HepG2 (cell line): ENCODE measurements around the gene RCBTB1. TPM values are rescaled to one million over a fixed set of nuclear protein-coding genes. Genes with fewer than 3 reads are reported as not detected.
A peak's percentile ranks its signal among the peaks of the same experiment; 100 is the strongest.

Experiments
- ATAC-seq: fragments of 200-7000 bp; cut with Tn5 transposase; 3 replicates; pipeline ENCODE4 v1.9.1; 2020; ENCODE audit warnings: mild to moderate bottlenecking, moderate library complexity
- BruUV-seq: library from RNA; stranded (reverse); fragments of 400-500 nt; replicated peaks from 2 replicates; lab custom pipeline; 2021; lab: Mats Ljungman, UMichigan
- CTCF ChIA-PET: fragments of 300-600 bp; formaldehyde crosslinking; extraction: SDS; loops from one replicate; lab custom pipeline; 2021; ENCODE audit warnings: low total read pairs, inconsistent platforms, low intra/inter-chr PET ratio; lab: Yijun Ruan, JAX
- POLR2A ChIA-PET: fragments of 350-600 bp; sonication (Branson Sonifier 250); formaldehyde crosslinking; loops from one replicate; lab custom pipeline; 2020; ENCODE audit warnings: antibody characterized with exemption, inconsistent platforms; lab: Yijun Ruan, JAX
- DNase-seq: peaks from one replicate; pipeline ENCODE4 v3.0.0-alpha.2; 2015; ENCODE audit warnings: low spot score
- FAIRE-seq: peaks from 3 replicates; lab custom pipeline; 2011; peaks lifted over from hg19 to GRCh38; lab: Jason Lieb, UNC
- H2AFZ ChIP-seq: one replicate; pipeline ENCODE4 v1.6.1; 2011; ENCODE audit warnings: low read length, inconsistent platforms
- H3K27ac ChIP-seq: fragments of 300-600 bp; 3 replicates; pipeline ENCODE4 v1.8.0; 2011; ENCODE audit warnings: mixed run types, mild to moderate bottlenecking, mixed read lengths, low read length, inconsistent platforms; ENCODE audit not compliant: insufficient read depth; ENCODE audit errors: extremely low read length
- H3K27me3 ChIP-seq, 2 experiments: fragments of 200-600 bp in 1 of 2; 2 replicates in 1 of 2; 3 replicates in 1 of 2; pipeline versions ENCODE4 v1.6.0 to v1.8.0; 2011; ENCODE audit warnings: low read length in 2 of 2, mild to moderate bottlenecking in 2 of 2, moderate library complexity in 2 of 2, inconsistent platforms in 1 of 2; ENCODE audit not compliant: insufficient read depth in 2 of 2, control insufficient read depth in 1 of 2
- H3K36me3 ChIP-seq, 2 experiments: fragments of 200-600 bp in 1 of 2; replicated peaks in 1 of 2; 2 replicates in 1 of 2; 3 replicates in 1 of 2; pipeline versions ENCODE4 v1.5.1 to v1.8.0; 2011; ENCODE audit warnings: low read length in 2 of 2, inconsistent platforms in 1 of 2; ENCODE audit not compliant: insufficient read depth in 2 of 2, control insufficient read depth in 1 of 2
- H3K4me1 ChIP-seq: 2 replicates; pipeline ENCODE4 v1.5.1; 2012; ENCODE audit warnings: low read length, inconsistent platforms; ENCODE audit not compliant: insufficient read depth
- H3K4me2 ChIP-seq: 2 replicates; pipeline ENCODE4 v1.6.0; 2011; ENCODE audit warnings: low read depth, low read length, inconsistent platforms
- H3K4me3 ChIP-seq, 3 experiments: fragments of 200-600 bp in 1 of 3; sonication (generic), shearing (Covaris generic) in 1 of 3; replicated peaks in 1 of 3; 2 replicates each; pipeline ENCODE4 v1.5.1; 2011 to 2016; ENCODE audit warnings: low read length in 3 of 3, inconsistent platforms in 2 of 3, low read depth in 2 of 3, mild to moderate bottlenecking in 2 of 3, control low read depth in 1 of 3, mixed read lengths in 1 of 3; ENCODE audit not compliant: insufficient read depth in 1 of 3
- H3K79me2 ChIP-seq: one replicate; pipeline ENCODE4 v1.6.1; 2011; ENCODE audit warnings: low read length, inconsistent platforms; ENCODE audit not compliant: insufficient read depth
- H3K9ac ChIP-seq: 2 replicates; pipeline ENCODE4 v1.6.0; 2011; ENCODE audit warnings: mild to moderate bottlenecking, low read depth, low read length, inconsistent platforms; ENCODE audit not compliant: insufficient read depth
- H3K9me3 ChIP-seq: 2 replicates; pipeline ENCODE4 v1.5.1; 2012; ENCODE audit warnings: mild to moderate bottlenecking, low read length
- H4K20me1 ChIP-seq: 2 replicates; pipeline ENCODE4 v1.6.0; 2011; ENCODE audit warnings: inconsistent platforms, mild to moderate bottlenecking, low read length, moderate library complexity; ENCODE audit not compliant: insufficient read depth
- ATF7-NPFF ChIP-seq: sonication (generic); formaldehyde crosslinking; IDR thresholded peaks from 2 replicates; pipeline ENCODE4 v1.8.1; 2023; ENCODE audit warnings: mild to moderate bottlenecking, low read depth, missing genetic modification reagents, moderate library complexity
- BRD4 ChIP-seq: sonication (generic); formaldehyde crosslinking; IDR thresholded peaks from 2 replicates; pipeline ENCODE4 v1.4.0; 2020; ENCODE audit warnings: missing genetic modification reagents
- CEBPZ ChIP-seq: IDR thresholded peaks from 2 replicates; pipeline ENCODE4 v1.6.1; 2012; ENCODE audit warnings: low read length, improper control_type of control experiment
- FOXO4 ChIP-seq: sonication (generic); formaldehyde crosslinking; conservative IDR thresholded peaks from 2 replicates; pipeline ENCODE4 v1.8.1; 2023; ENCODE audit warnings: missing genetic modification reagents
- GTF2F1 ChIP-seq: fragments of 150-350 bp; IDR thresholded peaks from 2 replicates; pipeline ENCODE4 v1.6.1; 2014; ENCODE audit warnings: low read length
- MXI1 ChIP-seq: IDR thresholded peaks from 3 replicates; pipeline ENCODE4 v1.6.1; 2012; ENCODE audit warnings: low read depth, low read length, inconsistent platforms, borderline replicate concordance
- PAWR ChIP-seq: sonication (generic); formaldehyde crosslinking; IDR thresholded peaks from 2 replicates; pipeline ENCODE4 v1.4.0; 2020; ENCODE audit warnings: missing genetic modification reagents, mild to moderate bottlenecking, borderline replicate concordance
- SMARCE1 ChIP-seq: fragments of 450-650 bp; IDR thresholded peaks from 2 replicates; pipeline ENCODE4 v1.6.1; 2017; ENCODE audit warnings: borderline replicate concordance
- STAG1 ChIP-seq: sonication (generic); formaldehyde crosslinking; IDR thresholded peaks from 2 replicates; pipeline ENCODE4 v1.4.0; 2020; ENCODE audit warnings: missing genetic modification reagents
- ZBTB20 ChIP-seq: sonication (generic); formaldehyde crosslinking; IDR thresholded peaks from 2 replicates; pipeline ENCODE4 v1.8.1; 2023; ENCODE audit warnings: missing genetic modification reagents, low read depth, mild to moderate bottlenecking, borderline replicate concordance
- WGBS: methylation state at CpG from one replicate; pipeline ENCODE4 v1.1.6; 2017; ENCODE audit warnings: low lambda C conversion rate; 5-methylcytosine and 5-hydroxymethylcytosine counted together
- in situ Hi-C: cut with HindIII; loops from 2 replicates; pipeline ENCODE4 v1.10.0; 2017; ENCODE audit warnings: low pct_unique_long_range_greater_than_20kb; ENCODE audit not compliant: extremely low pct_ligation_motif_present
- intact Hi-C: fragments of 100-400 bp; cut with micrococcal nuclease; formaldehyde crosslinking; loops from one replicate; pipeline ENCODE4 v1.10.0; 2022; ENCODE audit not compliant: unreplicated experiment
- polyA plus RNA-seq, 8 experiments: library from polyadenylated mRNA; depleted of rRNA in 3 of 8; stranded (reverse) in 7 of 8; unstranded in 1 of 8; fragments of >200 nt; fragmentation: Illumina TruSeq in 4 of 8; extraction: Trizol in 4 of 8; gene quantifications; 2 replicates each; pipeline versions ENCODE4 v1.2.1 to v1.2.3, GENCODE V29; 2011 to 2016; ENCODE audit warnings: low read depth in 4 of 8, missing spikeins in 1 of 8, mixed read lengths in 1 of 8; ENCODE audit not compliant: insufficient read depth in 1 of 8
- total RNA-seq, 5 experiments: library from RNA; depleted of rRNA; stranded (reverse); fragments of >200 nt; fragmentation: Illumina TruSeq; extraction: Trizol; gene quantifications; 2 replicates each; pipeline ENCODE4 v1.2.3, GENCODE V29; 2016; ENCODE audit warnings: low read depth in 1 of 5

The RCBTB1 gene
- total and polyA plus RNA-seq, 2 of the 13 experiments (the other 11 are each of a cell fraction or from before 2014, with no cell fraction given): 13.4 to 21.6 TPM

GRCh38 chr13:49554387-49554786, 31.0 kb downstream of the RCBTB1 start (continued):
- TF ChIP-seq PAWR (CRISPR knock-in tag) (no peak), ZBTB20 (CRISPR knock-in tag) (no peak), STAG1 (CRISPR knock-in tag) (peak; percentile 39), GTF2F1 (no peak), MXI1 (no peak), ATF7-NPFF (CRISPR knock-in tag) (no peak), CEBPZ (no peak), BRD4 (CRISPR knock-in tag) (no peak), FOXO4 (CRISPR knock-in tag) (no peak)

GRCh38 chr13:49553888-49554287, 31.5 kb downstream of the RCBTB1 start:
- Histone ChIP-seq H3K9ac (no peak overlapping the region), H3K27ac (no peak overlapping the region), H3K4me1 (no peaks in the 10 kb centered on the region), H3K79me2 (no peaks in the 10 kb centered on the region), H3K36me3 (peaks cover 13 to 56% of the 10 kb centered on the region in 2 experiments; a peak in 4 of 5 replicates), H3K9me3 (no peaks in the 10 kb centered on the region), H2AFZ (no peak overlapping the region), H3K27me3 (no peaks in the 10 kb centered on the region; a peak in 1 of 5 replicates), H3K4me2 (no peak overlapping the region), H3K4me3 (no peak overlapping the region), H4K20me1 (no peaks in the 10 kb centered on the region)
- ATAC-seq (no peak), DNase-seq (no peak), FAIRE-seq (no peak)
- POLR2A ChIA-PET: no interaction called here
- intact Hi-C loops (no loop called here), in situ Hi-C loops (no loop called here)
- CTCF ChIA-PET: no interaction called here
- WGBS: 96% methylated on average over 2 of the region's 2 CpGs
- BruUV-seq: no TSS peak
- TF ChIP-seq SMARCE1: no peak
